ENCODE data around the gene CRYGA.

DNA sequence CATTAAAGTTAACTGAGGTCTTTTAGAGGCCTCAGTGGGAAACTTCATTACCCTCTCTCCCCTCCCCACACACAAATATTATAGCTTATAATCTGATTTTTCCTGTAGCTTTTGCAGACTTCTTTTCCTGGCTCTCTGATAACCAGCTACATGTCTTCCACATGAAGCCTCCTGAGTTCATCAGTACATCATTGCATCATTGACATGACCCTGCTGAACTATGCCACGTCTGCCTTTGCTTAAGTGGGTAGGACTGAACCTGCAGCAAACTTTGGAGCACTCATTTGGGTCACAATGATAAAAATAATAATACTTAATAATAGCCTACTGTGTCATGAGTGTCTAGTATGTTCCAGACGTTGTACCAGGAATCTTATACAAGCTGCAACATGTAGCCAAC, 7.0 kb downstream of the CRYGA start:
- TF ChIP-seq POLR2A (IDR thresholded peaks at IDR 0.05) = no peak
- TF ChIP-seq POLR2AphosphoS5 (IDR thresholded peaks at IDR 0.05) = no peak

Measured in prostate gland (tissue), 1 donor.